ENCODE results near the gene SRPK1.

The SRPK1 gene

DNA sequence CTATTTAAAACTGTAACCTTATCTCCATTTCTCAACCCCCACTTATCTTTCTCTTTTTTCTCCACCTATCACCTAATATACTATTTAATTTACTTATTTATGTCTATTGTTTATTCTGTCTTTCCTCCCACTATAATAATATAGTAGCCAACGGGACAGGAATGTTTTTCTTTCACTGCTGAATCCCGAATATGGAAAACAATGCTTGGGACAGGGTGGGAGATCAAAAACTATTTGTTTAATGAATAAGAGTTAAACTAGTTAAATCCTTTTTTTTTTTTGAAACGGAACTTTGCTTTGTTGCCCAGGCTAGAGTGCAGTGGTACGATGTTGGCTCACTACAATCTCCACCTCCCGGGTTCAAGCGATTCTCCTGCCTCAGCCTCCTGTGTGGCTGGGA is 6.4 kb downstream of the SRPK1 start:
- no peak for TF ChIP-seq GATA3 (IDR thresholded peaks at IDR 0.05; ENCODE audit: low read depth, low read length)
- no peak for TF ChIP-seq GATA2 (IDR thresholded peaks at IDR 0.05; ENCODE audit: low read depth, low read length)

DNA sequence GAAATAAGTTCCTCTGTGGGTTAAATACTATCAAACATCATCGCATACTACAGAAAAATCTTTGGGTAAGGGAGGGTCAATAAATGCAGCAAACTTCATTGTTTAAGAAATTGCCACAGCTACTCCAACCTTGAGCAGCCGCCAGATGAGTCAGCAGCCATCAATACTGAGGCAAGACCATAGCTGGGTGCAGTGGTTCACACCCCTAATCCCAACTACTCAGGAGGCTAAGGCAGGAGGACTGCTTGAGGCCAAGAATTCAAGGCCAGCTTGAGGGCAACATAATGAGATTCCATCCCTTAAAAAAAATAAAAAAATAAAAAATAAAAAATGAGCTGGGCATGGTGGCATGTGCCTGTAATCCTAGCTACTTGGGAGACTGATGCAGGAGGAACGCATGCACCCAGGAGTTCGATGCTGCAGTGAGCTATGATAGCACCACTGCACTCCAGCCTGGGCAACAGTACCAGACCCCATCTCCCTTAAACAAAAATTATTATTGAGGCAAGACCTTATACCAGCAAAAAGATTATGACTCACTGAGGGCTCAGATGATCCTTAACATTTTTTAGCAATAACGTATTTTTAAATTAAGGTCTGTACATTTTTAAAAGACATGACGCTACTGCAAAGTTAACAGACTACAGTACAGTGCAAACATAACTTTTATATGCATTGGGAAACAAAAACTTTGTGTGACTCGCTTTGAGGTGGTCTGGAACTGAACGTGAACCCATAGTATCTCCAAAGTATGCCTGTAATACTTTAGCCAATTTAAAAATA is 8.8 kb downstream of the SRPK1 start:
- TF ChIP-seq GATA2 (IDR thresholded peaks at IDR 0.05; ENCODE audit: low read depth, low read length) (no peak), GATA3 (IDR thresholded peaks at IDR 0.05; ENCODE audit: low read depth, low read length) (no peak)

- TF ChIP-seq GATA3 (IDR thresholded peaks at IDR 0.05; ENCODE audit: low read depth, low read length) (no peak), GATA2 (IDR thresholded peaks at IDR 0.05; ENCODE audit: low read depth, low read length) (no peak)
Observed at GRCh38 chr6:35907750-35908149, 13.1 kb downstream of the SRPK1 start.

GRCh38 chr6:35906499-35906846 is 14.4 kb downstream of the SRPK1 start:
- TF ChIP-seq GATA3 (IDR thresholded peaks at IDR 0.05; ENCODE audit: low read depth, low read length) (no peak), GATA2 (IDR thresholded peaks at IDR 0.05; ENCODE audit: low read depth, low read length) (no peak)

DNA sequence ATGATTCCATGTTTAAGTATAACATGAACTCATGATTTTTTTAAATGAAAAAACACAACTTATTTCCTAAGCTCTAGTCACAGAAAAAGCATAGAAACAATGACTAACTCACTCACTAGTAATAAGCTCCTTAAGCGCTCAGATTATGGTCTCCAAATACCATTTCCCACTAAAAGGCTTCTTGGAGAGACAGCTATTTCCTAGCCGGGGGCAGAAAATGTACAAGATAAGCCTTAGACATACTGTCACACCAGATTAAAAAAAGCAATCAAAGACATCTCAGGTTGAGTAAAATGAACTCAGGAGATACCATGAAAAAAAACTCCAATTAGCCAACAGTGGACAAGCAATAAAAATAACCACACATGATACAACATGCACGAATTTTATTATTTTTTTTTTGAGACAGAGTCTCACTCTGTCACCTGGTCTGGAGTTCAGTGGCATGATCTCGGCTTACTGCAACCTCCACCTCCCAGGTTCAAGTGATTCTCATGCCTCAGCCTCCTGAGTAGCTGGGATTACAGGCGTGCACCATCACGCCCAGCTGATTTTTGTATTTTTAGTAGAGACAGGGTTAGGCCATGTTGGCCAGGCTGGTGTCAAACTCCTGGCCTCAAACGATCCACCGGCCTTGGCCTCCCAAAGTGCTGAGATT is 14.9 kb downstream of the SRPK1 start:
- TF ChIP-seq GATA2 (IDR thresholded peaks at IDR 0.05; ENCODE audit: low read depth, low read length) = no peak
- TF ChIP-seq GATA3 (IDR thresholded peaks at IDR 0.05; ENCODE audit: low read depth, low read length) = no peak

GRCh38 chr6:35905141-35905785 is 15.6 kb downstream of the SRPK1 start:
- no peak for TF ChIP-seq GATA2 (IDR thresholded peaks at IDR 0.05; ENCODE audit: low read depth, low read length)
- TF ChIP-seq GATA3 (IDR thresholded peaks at IDR 0.05; ENCODE audit: low read depth, low read length) = no peak

DNA sequence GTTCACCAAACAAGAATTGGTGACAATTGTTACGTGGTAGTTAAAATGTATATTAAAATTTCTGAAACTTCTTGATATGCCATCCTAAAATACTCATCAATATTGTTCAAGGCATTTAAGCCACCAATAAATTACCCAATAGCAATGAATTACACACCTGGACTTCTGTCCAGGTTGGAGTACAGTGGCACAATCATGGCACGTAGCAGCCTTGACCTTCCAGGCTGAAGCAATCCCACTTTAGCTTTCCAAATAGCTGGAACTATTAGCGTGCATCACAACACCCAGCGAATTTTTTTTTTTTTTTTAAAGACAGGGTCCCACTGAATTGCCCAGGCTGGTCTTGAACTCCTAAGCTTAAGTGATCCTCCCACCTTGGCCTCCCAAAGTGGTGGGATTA is 17.2 kb downstream of the SRPK1 start:
- TF ChIP-seq GATA2 (IDR thresholded peaks at IDR 0.05; ENCODE audit: low read depth, low read length) (no peak), GATA3 (IDR thresholded peaks at IDR 0.05; ENCODE audit: low read depth, low read length) (no peak)

DNA sequence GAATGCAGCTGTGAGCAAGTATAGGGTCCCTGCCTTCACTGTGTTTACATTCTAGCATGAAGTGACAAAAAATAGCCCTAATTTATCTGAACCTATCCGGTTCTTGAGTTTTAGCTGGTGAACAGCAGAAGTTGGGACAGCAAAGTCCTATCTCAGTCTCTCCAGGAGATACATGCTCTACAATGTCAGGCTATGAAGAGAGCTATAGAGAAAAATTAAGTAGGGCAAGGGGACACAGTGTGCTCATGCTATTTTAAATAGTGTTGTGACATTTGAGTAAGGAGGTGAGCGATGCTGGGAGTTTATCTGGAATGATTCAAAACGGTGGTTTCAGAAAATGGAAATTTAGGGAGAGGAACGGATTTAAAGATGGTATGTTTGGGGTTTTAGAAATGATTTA is 20.4 kb downstream of the SRPK1 start:
- TF ChIP-seq GATA3 (IDR thresholded peaks at IDR 0.05; ENCODE audit: low read depth, low read length) (no peak), GATA2 (IDR thresholded peaks at IDR 0.05; ENCODE audit: low read depth, low read length) (no peak)

DNA sequence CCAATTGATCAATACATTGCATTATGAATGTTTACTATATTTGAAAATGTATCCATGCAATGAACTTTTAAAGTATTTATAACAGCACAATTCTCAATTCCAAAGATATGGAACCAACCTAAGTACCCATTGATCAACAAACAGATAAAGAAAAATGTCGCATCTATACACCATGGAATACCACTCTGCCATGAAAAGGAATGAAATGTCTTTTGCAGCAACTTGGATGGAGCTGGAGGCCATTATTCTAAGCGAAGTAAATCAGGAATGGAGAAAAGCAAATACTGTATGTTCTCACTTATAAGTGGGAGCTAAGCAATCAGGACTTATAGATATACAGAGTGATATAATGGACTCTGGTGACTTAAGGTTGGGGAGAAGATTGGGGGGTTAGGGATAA is 22.9 kb downstream of the SRPK1 start:
- no peak for TF ChIP-seq GATA3 (IDR thresholded peaks at IDR 0.05; ENCODE audit: low read depth, low read length)
- no peak for TF ChIP-seq GATA2 (IDR thresholded peaks at IDR 0.05; ENCODE audit: low read depth, low read length)

- TF ChIP-seq GATA3 (IDR thresholded peaks at IDR 0.05; ENCODE audit: low read depth, low read length) (no peak), GATA2 (IDR thresholded peaks at IDR 0.05; ENCODE audit: low read depth, low read length) (no peak)
Observed at GRCh38 chr6:35897486-35897885, 23.4 kb downstream of the SRPK1 start.

DNA sequence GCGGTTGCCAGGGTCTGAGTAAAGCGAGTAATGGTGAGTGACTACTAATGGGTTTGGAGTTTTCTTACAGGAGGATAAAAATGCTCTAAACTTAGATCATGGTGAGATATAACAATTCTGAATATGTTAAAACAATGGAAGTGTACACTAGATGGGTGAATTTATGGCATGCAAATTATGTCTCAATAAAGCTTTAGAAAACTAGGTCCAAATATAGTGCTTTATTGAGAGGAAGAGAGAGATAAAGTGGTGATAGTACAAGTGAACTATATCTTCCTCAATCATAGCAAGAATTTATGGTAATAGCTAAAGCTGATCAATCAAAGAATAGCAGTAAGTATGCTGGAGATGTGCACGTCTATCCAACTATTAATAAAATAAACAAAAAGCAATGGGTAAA is 23.9 kb downstream of the SRPK1 start:
- no peak for TF ChIP-seq GATA3 (IDR thresholded peaks at IDR 0.05; ENCODE audit: low read depth, low read length)
- no peak for TF ChIP-seq GATA2 (IDR thresholded peaks at IDR 0.05; ENCODE audit: low read depth, low read length)

GRCh38 chr6:35896228-35896627 is 24.7 kb downstream of the SRPK1 start:
- TF ChIP-seq GATA2 (IDR thresholded peaks at IDR 0.05; ENCODE audit: low read depth, low read length) = no peak
- no peak for TF ChIP-seq GATA3 (IDR thresholded peaks at IDR 0.05; ENCODE audit: low read depth, low read length)

DNA sequence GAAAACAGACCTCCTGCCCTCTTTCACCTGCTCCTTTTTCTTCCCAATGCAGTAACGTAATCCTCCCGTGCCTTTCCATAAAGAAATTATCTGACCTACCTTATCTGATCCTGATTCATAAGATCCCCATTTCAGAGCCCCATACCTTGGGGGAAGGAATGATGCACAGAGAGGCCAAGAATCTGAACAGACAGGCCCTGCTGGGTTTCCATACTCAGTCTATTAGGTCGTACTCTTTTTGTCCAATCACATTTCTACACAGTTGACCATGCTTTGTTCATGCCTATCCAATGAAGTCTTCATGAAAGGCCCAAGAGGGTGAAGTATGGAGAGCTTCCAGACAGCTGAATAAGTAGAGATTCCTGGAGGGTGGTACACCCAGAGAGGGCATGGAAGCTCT is 25.3 kb downstream of the SRPK1 start:
- no peak for TF ChIP-seq GATA2 (IDR thresholded peaks at IDR 0.05; ENCODE audit: low read depth, low read length)
- no peak for TF ChIP-seq GATA3 (IDR thresholded peaks at IDR 0.05; ENCODE audit: low read depth, low read length)

GRCh38 chr6:35894776-35895175 is 26.1 kb downstream of the SRPK1 start:
- TF ChIP-seq GATA2 (IDR thresholded peaks at IDR 0.05; ENCODE audit: low read depth, low read length) (no peak), GATA3 (IDR thresholded peaks at IDR 0.05; ENCODE audit: low read depth, low read length) (no peak)

- TF ChIP-seq GATA3 (IDR thresholded peaks at IDR 0.05; ENCODE audit: low read depth, low read length) (no peak), GATA2 (IDR thresholded peaks at IDR 0.05; ENCODE audit: low read depth, low read length) (no peak)
Observed at GRCh38 chr6:35893246-35893645, 27.7 kb downstream of the SRPK1 start.
